ENCODE measurements around the gene INF2.

The INF2 gene

DNA sequence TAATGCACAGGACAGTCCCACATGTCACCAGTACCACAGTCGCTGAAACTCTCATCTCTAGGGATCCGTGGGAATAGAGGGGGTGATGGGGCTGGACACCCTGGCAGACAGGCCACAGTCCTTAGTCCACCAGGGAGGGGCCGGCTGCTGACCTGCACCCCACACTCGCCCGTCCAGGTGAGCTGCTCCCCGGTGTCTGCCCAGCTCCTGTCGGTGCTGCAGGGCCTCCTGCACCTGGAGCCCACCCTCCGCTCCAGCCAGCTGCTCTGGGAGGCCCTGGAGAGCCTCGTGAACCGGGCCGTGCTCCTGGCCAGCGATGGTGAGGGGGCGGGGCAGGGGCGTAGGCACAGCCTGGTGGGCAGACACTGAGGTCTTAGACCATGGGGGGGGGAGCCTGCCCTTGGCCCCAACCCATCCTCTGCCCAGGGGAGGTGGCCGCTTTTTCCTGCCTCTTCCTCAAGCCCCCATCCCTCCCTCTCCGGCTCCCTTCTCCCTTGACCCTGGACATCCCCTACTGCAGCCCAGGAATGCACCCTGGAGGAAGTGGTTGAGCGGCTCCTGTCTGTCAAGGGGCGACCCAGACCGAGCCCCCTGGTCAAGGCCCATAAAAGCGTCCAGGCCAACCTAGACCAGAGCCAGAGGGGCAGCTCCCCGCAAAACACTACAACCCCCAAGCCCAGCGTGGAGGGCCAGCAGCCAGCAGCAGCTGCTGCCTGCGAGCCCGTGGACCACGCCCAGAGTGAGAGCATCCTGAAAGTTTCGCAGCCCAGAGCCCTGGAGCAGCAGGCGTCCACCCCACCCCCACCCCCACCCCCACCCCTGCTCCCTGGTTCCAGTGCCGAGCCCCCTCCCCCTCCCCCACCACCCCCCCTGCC is 17.6 kb downstream of the INF2 start:
- no peak for ATAC-seq

DNA sequence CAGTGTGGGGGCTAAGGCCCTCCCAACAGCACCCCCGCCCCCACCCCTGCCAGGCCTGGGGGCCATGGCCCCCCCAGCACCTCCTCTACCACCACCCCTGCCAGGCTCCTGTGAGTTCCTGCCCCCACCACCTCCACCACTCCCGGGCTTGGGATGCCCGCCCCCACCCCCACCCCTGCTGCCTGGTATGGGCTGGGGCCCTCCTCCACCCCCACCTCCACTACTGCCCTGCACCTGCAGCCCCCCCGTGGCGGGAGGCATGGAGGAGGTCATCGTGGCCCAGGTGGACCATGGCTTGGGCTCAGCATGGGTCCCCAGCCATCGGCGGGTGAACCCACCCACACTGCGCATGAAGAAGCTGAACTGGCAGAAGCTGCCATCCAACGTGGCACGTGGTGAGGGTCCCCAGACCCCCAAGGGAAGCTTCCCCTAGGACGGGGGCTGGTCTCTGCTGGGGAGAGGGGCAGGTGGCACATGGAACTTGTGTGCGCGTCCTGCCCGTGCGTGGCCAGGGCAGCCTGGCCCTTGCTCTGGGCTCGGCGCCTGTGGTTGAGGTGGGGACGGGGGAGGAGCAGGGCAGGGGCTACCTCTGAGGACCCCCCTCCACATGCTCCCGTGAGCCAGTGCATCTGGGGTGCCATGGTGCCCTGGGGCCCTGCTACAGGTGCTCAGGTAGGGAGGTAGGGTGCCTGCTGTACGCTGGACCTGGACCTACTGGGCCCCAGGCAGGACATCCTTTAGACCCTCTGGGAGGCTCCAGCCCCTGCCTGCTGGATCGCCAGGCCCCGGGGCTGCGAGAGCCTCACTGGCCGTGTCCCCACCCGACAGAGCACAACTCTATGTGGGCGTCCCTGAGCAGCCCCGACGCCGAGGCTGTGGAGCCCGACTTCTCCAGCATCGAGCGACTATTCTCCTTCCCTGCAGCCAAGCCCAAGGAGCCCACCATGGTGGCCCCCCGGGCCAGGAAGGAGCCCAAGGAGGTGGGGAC is 18.5 kb downstream of the INF2 start:
- peak; percentile 15 for ATAC-seq
- no peak for TF ChIP-seq ZNF565 (CRISPR knock-in tag; conservative IDR thresholded peaks at IDR 0.05; ENCODE audit: low read depth)

More for the DNA sequence above, 17.6 kb downstream of the INF2 start:
- TF ChIP-seq CREB5 (CRISPR knock-in tag; IDR thresholded peaks at IDR 0.05; ENCODE audit: low read depth) = no peak

DNA sequence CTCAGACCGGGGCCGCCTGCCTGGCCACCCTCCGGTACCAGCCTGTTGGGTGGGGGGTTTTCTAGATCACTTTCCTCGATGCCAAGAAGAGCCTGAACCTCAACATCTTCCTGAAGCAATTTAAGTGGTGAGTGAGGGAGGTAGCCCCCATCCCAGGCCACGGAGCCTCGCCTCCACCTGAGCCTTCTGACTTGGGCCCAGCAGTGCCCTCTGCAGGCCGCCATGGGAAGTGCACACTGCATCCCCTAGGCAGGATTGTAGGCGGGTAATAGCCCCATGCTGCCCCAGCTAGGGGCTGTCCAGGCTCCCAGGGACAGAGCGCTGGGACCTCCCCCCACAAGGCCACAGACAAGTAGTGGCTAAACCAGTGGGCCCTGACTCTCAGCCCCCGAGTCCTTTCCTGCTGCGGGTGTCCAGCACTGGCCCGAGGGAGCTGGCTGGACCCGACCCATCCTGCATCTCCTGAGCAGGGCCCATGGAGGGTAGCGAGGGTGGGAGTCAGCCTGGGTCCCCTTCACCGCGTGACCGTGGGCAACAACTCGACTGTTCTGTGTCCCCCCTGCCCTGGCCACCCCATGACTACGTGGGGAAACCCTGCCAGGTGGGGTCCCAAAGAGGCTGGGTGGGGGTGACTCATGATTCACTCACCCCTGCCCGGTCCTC is 19.3 kb downstream of the INF2 start:
- TF ChIP-seq ZNF70 (CRISPR knock-in tag; IDR thresholded peaks at IDR 0.05) (no peak), TOX (CRISPR knock-in tag; IDR thresholded peaks at IDR 0.05; ENCODE audit: borderline replicate concordance) (no peak), ZNF565 (CRISPR knock-in tag; conservative IDR thresholded peaks at IDR 0.05; ENCODE audit: low read depth) (no peak), PATZ1 (CRISPR knock-in tag; IDR thresholded peaks at IDR 0.05; ENCODE audit: borderline replicate concordance) (no peak), ESRRG (CRISPR knock-in tag; IDR thresholded peaks at IDR 0.05) (no peak), SNAI2 (CRISPR knock-in tag; IDR thresholded peaks at IDR 0.05) (no peak), ARNTL (CRISPR knock-in tag; IDR thresholded peaks at IDR 0.05; ENCODE audit: borderline replicate concordance, low read depth) (no peak), RARB (CRISPR knock-in tag; IDR thresholded peaks at IDR 0.05) (no peak), CSDC2 (CRISPR knock-in tag; IDR thresholded peaks at IDR 0.05) (no peak)
- TF ChIP-seq, protein P1, sequence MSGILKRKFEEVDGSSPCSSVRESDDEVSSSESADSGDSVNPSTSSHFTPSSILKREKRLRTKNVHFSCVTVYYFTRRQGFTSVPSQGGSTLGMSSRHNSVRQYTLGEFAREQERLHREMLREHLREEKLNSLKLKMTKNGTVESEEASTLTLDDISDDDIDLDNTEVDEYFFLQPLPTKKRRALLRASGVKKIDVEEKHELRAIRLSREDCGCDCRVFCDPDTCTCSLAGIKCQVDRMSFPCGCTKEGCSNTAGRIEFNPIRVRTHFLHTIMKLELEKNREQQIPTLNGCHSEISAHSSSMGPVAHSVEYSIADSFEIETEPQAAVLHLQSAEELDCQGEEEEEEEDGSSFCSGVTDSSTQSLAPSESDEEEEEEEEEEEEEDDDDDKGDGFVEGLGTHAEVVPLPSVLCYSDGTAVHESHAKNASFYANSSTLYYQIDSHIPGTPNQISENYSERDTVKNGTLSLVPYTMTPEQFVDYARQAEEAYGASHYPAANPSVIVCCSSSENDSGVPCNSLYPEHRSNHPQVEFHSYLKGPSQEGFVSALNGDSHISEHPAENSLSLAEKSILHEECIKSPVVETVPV (CRISPR knock-in tag; IDR thresholded peaks at IDR 0.05) = no peak
- peak; percentile 86 for ATAC-seq

GRCh38 chr14:104709387-104710039 is 20.1 kb downstream of the INF2 start:
- TF ChIP-seq ZFP3 (CRISPR knock-in tag; IDR thresholded peaks at IDR 0.05) (no peak), OSR1 (CRISPR knock-in tag; IDR thresholded peaks at IDR 0.05) (no peak), RARB (CRISPR knock-in tag; IDR thresholded peaks at IDR 0.05) (no peak), ISL1 (CRISPR knock-in tag; IDR thresholded peaks at IDR 0.05) (no peak), TOX (CRISPR knock-in tag; IDR thresholded peaks at IDR 0.05; ENCODE audit: borderline replicate concordance) (no peak), ZNF8 (CRISPR knock-in tag; IDR thresholded peaks at IDR 0.05) (no peak), ESRRG (CRISPR knock-in tag; IDR thresholded peaks at IDR 0.05) (no peak)
- ATAC-seq = no peak

GRCh38 chr14:104710071-104710735 is 20.8 kb downstream of the INF2 start:
- ATAC-seq = no peak

More at GRCh38 chr14:104710071-104710735, 20.8 kb downstream of the INF2 start:
- TF ChIP-seq ZNF8 (CRISPR knock-in tag; IDR thresholded peaks at IDR 0.05) (no peak), ZNF565 (CRISPR knock-in tag; conservative IDR thresholded peaks at IDR 0.05; ENCODE audit: low read depth) (no peak)

All from SK-N-SH treated with all-trans-retinoic acid at 6 μM for 48 hours (cell line).